Skin of body (tissue), 2 donors: ENCODE results near the gene CLEC17A. TPM values are rescaled to one million over a fixed set of nuclear protein-coding genes. Genes with fewer than 3 reads are reported as not detected.
A peak's percentile ranks its signal among the peaks of the same experiment; 100 is the strongest.
"Not testable (repeated sequence)": the region's sequence is repeated elsewhere in the genome, so short reads cannot be mapped to it uniquely, and the experiment has no call there.

Experiments used
- DNase-seq: peaks from one replicate; lab custom pipeline; 2025; lab: John Stamatoyannopoulos, UW
- total RNA-seq: library from RNA; depleted of rRNA; stranded (reverse); fragments of >200 nt; gene quantifications from one replicate; pipeline ENCODE4 v1.2.3, GENCODE V29; 2014

The CLEC17A gene, protein sequence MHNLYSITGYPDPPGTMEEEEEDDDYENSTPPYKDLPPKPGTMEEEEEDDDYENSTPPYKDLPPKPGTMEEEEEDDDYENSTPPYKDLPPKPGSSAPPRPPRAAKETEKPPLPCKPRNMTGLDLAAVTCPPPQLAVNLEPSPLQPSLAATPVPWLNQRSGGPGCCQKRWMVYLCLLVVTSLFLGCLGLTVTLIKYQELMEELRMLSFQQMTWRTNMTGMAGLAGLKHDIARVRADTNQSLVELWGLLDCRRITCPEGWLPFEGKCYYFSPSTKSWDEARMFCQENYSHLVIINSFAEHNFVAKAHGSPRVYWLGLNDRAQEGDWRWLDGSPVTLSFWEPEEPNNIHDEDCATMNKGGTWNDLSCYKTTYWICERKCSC
- total RNA-seq = 0.10 TPM

DNA sequence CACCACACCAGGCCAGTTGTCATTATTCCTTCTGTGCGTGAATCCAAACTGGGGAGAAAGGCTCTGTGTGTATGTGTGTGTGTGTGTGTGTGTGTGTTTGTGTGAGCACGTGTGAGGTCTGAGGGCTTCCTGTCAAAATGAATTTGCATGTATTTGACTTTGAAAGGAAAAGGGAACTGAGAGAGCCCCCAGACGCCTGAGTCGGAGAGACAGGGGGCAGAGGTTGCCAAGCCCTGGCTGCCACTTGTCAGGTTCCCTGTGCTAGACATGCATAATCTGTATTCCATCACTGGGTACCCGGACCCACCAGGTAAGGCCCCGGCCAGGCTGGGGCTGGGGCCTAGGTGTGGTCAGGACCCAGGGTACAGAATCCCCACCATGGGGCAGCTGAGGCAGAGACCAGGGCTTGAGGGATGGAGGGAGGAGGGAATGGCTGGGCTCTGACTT, at the start of gene CLEC17A:
CLEC17A (plus strand) TSS at position 191 of the 447 bp plus-strand sequence; CDS start at position 268, 77 bp downstream.
- DNase-seq = no peak

DNA sequence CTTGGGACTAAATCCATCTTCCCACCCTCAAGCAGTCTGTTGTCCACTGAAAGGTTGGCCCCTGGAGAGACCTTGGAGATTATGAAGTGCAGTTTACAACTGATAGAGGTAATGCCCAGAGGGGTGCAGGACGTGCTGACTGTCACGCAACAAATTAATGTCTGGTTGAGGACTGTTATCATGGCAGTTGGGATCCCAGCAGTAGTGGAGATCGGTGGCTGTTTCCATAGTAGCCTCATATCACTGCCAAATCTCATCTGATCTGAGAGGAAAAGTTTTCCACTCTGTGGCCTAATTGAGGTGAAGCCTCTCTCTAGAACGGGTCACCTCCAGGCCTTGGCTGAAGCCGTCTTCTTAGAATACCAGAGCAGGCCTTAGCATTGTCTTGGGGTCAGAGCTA, 49.4 kb upstream of the CLEC17A start:
- DNase-seq = no peak

DNA sequence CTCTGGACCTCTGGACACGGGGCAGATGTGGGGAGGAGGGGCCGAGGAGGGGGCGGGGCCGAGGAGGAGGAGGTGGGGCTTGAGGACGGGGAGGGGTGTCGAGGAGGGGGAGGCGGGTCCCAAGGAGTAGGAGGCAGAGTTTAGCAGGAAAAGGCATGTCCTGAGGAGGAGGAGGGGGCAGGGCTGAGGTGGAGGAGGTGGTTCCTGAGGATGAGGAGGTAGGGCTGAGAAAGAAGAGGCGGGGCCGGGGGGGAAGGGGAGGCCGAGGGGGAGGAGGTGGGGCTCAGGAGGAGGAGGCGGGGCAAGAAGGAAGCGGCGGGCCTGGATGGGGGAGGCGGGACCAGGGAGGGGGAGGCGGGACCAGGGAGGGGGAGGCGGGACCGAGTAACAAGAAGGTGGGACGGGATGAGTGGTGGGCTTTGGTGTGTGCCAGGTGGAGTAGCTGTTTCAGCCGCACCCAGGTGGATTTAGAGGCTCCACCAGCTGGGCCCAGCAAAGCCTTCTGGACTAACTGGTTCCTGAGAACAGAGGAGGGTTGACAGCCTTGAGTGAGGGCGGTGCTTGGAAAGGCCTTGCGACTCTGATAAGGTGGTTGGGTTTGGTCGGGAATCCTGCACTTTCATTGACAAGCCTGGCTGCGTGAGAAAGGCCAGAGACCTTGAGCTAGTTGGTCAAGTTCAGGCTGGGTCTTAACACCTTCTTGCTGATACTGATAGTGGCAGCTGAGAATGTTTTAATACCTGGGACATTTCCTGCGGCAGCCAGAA, 45.8 kb upstream of the CLEC17A start:
- DNase-seq = peak; percentile 39

DNA sequence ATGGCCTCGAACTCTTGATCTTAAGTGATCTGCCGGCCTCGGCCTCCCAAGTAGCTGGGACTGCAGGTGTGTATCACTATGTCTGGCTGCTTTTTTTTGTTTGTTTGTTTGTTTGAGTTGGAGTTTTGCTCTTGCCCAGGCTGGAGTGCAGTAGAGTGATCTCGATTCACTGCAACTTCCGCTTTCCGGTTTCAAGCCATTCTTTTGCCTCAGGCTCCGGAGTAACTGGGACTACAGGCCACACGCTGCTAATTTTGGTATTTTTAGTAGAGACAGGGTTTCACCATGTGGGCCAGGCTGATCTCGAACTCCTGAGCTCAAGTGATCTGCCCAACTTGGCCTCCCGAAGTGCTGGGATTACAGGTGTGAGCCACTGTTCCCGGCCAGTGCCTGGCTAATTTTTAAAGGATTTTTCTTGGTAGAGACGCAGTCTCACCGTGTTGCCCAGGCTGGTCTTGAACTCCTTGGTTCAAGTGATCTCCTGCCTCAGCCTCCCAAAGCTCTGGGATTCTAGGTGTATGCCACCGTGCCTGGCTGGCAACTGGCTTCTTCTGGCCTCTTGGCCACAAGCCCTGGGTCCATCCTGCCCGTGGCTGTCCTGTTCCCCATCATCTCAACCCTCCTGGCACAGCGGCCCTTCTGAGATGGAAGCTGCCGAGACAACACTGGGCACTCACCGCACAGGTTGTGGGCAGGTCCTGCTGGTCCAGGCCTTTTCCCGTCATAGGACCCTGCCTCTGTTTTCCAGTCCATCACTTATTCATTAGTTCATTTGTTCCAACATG, 42.0 kb upstream of the CLEC17A start:
- DNase-seq = no peak

DNA sequence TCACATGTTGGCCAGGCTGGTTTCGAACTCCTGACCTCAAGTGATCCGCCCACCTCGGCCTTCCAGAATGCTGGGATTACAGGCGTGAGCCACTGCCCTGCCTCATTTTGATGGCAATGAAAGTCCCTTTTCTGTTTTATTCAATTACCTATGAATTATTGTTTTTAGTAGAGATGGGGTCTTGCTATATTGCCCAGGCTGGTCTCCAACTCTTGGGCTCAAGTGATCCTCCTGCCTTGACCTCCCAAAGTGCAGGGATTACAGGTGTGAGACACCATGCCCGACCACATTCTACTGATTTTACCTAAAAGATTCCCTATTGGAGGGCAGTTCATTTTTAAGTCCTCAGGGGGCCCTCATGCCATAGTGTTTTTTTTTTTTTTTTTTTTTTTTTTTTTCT, 40.9 kb upstream of the CLEC17A start:
- DNase-seq = not testable (repeated sequence)

DNA sequence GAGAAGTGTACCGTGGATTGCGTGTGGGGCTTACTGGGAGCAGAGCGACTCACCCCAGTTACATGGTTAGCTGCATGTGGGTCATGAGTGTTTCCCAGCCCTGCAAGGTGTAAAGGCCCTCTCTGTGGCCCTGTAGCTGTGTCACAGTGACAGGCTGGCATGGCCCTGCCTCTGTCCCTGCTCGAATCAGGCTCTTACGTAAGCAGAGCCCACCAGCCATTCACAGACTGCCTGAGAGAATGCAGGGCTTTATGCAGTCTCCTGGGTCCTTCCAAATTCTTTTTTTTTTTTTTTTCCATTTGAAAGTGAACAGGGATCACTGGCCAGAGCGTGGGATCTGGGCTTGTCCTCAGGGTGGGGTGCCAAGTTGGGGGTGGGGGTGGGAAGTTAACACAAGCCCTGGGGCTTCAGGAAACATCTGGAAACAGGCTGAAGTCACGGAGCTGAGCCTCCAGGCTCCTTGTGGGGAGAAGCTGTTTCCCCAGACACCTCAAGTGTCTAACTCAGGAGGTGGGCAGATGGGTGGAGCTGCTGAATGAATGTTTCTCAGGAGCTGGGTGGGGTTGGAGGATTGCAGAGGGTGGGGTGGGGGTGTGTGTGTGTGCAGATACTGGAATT, 40.1 kb upstream of the CLEC17A start:
- peak; percentile 48 for DNase-seq

DNA sequence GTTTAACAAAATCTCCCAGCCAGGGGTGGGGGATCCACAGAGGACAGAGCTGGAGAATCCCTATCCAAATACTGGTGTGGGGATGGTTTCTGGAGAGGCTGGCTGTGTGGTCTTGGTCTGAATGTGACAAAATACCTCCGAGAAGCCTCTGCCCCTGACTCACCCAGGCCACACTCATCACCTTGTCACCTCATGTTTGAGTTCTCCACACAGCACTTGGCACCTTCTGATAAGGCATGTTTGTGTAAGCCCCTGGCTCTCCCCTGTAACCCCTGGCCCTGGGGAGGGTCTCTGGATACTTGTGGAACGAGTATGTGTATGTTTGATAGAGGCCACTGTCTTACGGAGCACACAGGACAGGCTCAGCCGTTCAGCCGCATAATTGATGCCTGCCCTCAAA, 38.8 kb upstream of the CLEC17A start:
- no peak for DNase-seq

DNA sequence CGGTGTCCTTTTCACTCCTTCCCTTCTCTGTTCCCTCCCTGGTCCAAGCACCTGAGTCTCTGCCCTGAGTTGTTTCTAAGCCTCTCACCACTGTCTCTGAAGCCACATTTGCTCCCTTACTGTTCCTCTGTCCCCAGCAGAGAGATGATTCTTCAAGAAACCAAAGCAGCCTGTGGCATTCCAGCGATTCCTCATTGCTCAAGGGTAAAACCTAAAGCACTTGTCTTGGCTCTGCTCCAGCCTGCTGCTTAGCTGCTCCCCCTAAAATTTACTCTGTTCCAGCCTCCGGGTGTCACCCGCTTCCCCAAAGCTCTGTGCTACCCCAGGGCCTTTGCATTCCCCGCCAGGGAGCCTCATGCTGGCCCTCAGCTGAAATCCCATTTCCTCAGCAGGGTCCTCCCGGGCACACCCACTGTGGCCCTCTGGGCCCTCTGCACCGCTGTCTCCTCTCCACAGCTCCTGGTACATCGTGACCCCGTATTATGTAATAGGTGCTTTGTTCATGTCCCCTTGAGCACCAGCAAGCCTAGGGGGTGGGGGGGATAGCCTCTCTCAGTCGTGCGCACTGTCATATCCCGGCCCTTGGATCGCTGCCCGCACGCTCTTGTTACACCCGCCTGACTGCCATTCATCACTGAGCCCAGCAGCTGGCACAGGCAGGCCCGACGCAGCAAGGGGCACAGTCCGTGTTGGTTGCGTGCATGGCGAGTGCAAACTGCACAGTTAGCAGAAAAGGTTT, 37.7 kb upstream of the CLEC17A start:
- DNase-seq = peak; percentile 32

DNA sequence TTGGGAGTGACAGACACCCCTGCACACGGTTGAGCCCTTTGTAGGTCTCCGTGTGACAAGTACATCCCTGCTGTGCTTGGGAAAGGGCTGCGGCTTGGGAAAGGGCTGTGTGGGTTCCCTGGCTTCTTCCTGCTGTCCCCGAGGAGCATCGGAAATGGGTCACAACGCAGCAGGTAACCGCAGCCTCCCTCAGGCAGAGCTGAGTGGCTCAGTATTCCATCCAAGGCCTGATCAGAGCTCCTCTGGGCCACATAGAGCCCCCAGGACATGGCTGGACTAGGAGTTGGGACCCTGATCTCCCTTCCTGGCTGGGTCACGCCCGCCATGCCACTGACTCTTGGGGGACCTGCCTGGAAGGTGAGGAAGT, 37.2 kb upstream of the CLEC17A start:
- no peak for DNase-seq

DNA sequence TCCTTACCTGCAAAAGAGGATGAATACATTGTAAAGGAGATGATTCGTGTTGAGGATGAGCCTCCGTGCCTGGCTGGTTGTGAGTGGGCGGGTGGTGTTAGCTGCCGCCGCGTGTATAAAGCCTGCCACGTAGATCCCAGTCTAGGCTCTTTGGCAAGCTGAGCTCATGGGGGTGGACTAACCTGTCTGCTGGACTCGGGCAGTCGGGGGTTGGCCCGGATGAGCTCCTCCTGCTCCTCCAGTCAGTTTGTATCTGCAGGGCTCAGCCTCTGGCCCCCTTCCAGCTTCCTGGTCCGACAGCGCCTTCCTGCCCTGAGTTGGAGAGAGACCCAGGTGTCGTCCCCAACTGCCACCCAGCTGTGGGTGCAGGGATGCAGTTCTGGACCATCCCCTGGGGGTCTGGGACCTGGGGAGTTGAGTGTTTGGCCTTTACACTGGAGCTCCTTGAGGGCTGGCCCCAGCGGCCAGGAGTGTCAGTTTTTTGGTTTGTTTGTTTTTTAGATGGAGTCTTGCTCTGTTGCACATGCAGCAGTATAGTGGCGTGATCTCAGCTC, 32.6 kb upstream of the CLEC17A start:
- no peak for DNase-seq

DNA sequence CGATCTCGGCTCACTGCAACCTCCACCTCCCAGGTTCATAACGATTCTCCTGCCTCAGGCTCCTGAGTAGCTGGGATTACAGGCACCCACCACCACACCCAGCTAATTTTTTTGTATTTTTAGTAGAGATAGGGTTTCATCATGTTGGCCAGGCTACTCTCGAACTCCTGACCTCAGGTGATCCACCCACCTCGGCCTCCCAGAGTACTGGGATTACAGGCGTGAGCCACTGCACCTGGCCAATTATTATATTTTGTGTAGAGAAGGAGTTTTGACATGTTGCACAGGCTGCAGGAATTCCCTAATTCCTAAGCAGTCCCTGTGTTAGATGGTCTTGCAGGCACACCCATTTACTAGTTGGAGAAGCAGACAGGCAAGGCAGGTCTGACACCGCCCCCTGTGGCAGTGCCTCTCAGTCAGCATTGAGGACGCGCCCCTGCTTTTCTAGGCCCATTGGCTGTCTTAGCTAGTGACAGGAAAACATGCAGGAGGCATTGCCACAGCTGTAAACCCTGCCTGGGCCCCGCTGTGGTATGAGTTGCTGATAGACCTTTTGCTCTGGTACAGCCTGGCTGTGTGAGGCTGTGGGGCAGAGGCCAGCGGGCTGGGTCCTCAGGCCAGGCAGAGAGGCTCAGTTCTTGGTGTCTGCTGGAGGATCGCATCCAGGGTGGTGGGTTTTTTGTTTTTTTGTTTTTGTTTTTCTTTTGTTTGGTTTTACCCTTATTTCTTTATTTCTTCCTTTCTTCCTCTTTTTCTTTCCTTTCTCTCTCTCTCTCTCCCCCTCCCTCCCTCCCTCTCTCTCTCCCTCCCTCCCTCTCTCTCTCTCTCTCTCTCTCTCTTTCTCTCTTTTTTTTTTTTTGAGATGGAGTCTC, 31.5 kb upstream of the CLEC17A start:
- peak; percentile 43 for DNase-seq

DNA sequence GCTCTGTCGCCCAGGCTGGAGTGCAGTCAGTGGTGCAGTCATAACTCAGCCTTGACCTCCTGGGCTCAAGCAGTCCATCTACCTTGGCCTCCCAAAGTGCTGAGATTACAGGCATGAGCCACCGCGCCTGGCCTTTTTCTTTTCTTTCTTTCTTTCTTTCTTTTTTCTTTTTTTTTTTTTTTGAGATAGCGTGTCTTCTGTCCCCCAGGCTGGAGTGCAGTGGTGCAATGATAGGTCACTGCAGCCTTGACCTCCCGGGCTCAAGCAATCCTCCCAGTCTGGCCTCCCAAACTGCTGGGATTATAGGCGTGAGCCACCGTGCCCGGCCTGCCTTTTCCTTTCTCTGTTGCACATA, 30.9 kb upstream of the CLEC17A start:
- DNase-seq = not testable (repeated sequence)

DNA sequence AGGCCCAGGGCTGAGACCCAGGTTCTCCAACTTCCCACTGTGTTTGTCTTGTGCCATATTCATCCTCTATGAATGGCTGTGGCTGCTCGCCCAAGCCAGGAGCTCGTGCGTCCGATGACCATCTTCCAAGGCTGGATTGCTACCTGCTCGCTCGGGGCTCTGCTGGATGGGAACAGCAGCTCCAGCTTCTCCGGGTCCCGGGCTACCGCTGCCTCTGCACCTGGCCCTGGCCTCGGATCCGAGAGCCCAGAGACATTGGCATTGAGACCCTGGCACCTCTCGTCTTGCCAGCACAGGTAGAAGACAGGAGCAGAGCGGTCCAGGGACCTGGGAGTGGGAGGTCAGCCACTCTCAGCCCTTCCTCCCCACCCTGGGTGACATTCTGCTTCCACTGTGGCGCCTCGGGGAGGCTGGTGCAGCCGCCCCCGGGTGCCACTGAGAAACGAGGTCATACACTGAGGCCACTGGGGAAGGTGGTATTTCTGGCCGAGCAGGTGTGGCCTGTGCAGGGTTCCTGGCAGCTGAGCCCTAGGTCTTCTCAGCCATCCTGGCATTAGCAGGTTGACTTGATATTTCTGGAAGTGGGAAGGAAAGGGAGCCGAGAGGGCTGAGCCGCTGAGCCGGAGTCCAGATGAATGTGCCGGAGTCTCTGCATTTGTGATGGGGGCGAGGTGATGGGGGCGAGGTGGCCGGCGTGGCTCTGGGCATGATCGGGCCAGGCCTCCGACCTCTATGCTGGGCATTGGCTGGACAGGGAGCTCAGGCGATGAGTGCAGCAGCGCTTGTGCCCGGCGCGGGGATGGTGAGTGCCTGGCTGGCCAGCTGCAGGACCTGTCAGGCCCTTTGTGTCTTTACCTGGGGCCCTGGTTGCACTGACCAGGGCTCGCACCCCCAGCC, 29.6 kb upstream of the CLEC17A start:
- DNase-seq = no peak

DNA sequence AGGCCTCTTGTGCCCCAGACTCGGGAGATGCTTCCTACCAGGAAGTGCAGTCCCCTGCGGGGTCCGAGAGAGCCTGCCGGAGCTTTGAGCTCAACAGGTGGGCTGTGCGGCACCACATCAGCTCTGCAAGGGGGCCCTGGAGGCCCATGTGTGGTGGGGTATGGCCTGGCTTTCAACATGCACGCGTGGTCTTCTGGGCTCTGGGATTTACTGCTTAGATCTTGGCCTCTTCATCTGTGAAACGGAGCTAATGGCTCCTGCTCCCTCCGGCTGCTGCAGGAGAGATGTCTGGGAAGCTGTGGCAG, 29.0 kb upstream of the CLEC17A start:
- no peak for DNase-seq

DNA sequence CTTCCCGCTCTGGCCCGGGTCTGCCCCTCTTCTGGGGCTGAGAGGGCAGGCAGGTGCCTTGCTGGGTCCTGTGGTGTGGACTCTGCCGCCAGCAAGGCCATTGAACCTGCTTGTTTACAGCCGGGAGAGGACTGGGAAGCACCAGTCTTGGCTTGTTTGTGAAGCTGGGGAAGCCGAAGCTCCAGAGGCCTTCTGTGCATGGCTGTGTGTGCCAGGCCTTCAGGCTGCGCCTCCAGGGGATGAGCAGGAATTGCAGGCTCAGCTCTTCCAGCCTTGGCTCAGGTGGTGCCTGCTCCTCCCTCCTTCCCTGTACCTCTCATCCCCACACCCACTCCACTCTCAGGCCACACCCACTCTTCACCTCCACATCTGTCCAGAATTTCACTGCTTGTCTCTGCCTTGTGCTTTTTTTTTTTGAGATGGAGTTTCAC, 28.5 kb upstream of the CLEC17A start:
- no peak for DNase-seq

DNA sequence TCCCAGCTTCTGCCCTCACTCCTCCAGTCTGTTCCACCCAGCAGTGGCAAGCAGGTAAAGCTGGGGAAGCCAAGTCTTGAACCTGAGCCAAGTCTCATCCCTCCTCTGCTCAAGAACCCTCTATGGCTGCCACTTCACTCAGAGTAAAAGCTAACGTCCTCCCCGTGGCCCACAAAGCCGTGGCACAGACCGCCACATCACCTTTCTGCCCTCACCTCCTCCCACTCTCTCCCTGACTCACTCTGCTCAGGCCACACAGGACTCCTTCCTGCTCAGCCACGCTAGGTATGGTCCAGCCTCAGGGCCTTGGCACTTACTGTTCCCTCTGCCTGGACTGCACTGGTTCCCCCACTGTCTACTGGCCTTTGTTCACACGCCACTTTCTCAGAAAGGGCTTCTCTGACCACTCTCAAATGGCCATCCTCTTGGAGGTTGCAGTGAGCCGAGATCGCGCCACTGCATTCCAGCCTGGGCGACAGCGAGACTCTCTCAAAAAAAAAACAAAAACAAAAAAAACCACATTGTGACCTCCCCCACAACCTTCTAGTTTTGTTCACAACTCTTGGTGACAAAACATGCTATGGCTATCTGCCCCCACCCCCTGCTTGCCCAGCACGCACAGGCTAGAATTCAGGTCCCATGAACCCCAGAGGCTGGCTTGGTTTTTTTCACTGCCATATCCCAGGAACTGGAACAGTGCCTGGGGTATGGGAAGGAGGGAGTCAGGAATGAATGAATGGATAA, 26.8 kb upstream of the CLEC17A start:
- no peak for DNase-seq

DNA sequence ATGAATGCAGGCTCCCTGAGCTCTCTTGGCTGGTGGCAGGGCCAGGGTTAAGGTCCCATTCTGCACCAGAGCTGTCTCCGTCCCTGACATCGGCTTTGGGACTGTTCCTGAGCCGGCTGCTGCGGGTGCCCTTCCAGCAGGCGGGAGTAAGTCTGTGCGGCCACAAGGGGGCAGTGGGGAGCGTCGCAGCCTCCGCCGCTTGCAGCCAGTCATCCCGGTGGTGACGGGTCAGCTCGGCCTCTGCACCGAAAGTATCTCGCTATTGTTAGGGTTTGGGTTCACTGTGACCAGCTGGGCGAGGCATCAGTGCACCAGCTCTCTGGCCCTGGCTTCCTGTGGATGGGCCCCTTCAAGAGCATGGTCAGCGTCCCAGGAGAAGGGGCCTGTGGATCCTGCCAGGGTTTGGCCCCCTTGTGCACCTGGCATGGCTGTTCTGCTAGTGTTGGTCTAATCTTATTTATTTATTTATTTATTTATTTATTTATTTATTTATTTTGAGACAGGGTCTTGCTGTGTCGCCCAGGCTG, 26.2 kb upstream of the CLEC17A start:
- DNase-seq = no peak
